ENCODE results near the gene HGS. TPM values are rescaled to one million over a fixed set of nuclear protein-coding genes. Genes with fewer than 3 reads are reported as not detected.

HGS gene
- total RNA-seq, 1 donor from 2014 or later: 211 TPM

GRCh38 chr17:81719410-81720266, 35.8 kb downstream of the HGS start:
- Histone ChIP-seq H3K9me3 (no peaks in the 10 kb centered on the region), H3K27ac (no peak overlapping the region), H3K4me1 (peaks cover 0 to 8% of the 10 kb centered on the region in 2 donors), H3K4me3 (no peak overlapping the region), H3K36me3 (peaks cover 0 to 4% of the 10 kb centered on the region in 2 donors), H3K27me3 (no peaks in the 10 kb centered on the region)
- no peak for DNase-seq (ENCODE audit: low spot score in 2 of 2)
- TF ChIP-seq CTCF (IDR thresholded peaks at IDR 0.05): no peak
- intact Hi-C loops (cut with DNase I): no loop called here

- no peaks in the 10 kb centered on the region for H3K9me3 ChIP-seq
- no peak for TF ChIP-seq CTCF (IDR thresholded peaks at IDR 0.05)
- H3K27me3 ChIP-seq: no peaks in the 10 kb centered on the region
- H3K4me1 ChIP-seq: peaks cover 0 to 8% of the 10 kb centered on the region in 2 donors
- no peak for DNase-seq (ENCODE audit: low spot score in 2 of 2)
- H3K27ac ChIP-seq: no peak overlapping the region
- peaks cover 0 to 4% of the 10 kb centered on the region in 2 donors for H3K36me3 ChIP-seq
- intact Hi-C loops (cut with DNase I): no loop called here
- H3K4me3 ChIP-seq: no peak overlapping the region
These were observed 36.7 kb downstream of the HGS start for GRCh38 chr17:81720267-81721071.

GRCh38 chr17:81722184-81723120, 38.6 kb downstream of the HGS start:
- no peak for TF ChIP-seq CTCF (IDR thresholded peaks at IDR 0.05)

GRCh38 chr17:81723651-81724209, 39.9 kb downstream of the HGS start:
- H3K27me3 ChIP-seq: no peaks in the 10 kb centered on the region
- no peak for DNase-seq (ENCODE audit: low spot score in 2 of 2)
- no peaks in the 10 kb centered on the region for H3K9me3 ChIP-seq
- H3K36me3 ChIP-seq: no peaks in the 10 kb centered on the region
- H3K27ac ChIP-seq: no peak overlapping the region
- intact Hi-C loops (cut with DNase I): no loop called here
- TF ChIP-seq CTCF (IDR thresholded peaks at IDR 0.05): no peak
- peaks cover 0 to 8% of the 10 kb centered on the region in 2 donors for H3K4me1 ChIP-seq
- no peak overlapping the region for H3K4me3 ChIP-seq

More at GRCh38 chr17:81722184-81723120, 38.6 kb downstream of the HGS start:
- H3K9me3 ChIP-seq: no peaks in the 10 kb centered on the region
- intact Hi-C loops (cut with DNase I): no loop called here
- DNase-seq (ENCODE audit: low spot score in 2 of 2): no peak
- no peak overlapping the region for H3K27ac ChIP-seq
- peaks cover 0 to 4% of the 10 kb centered on the region in 2 donors for H3K36me3 ChIP-seq
- H3K4me3 ChIP-seq: no peak overlapping the region
- peaks cover 0 to 8% of the 10 kb centered on the region in 2 donors for H3K4me1 ChIP-seq
- no peaks in the 10 kb centered on the region for H3K27me3 ChIP-seq

GRCh38 chr17:81725439-81725838, 41.6 kb downstream of the HGS start:
- TF ChIP-seq CTCF (IDR thresholded peaks at IDR 0.05): no peak
- no peaks in the 10 kb centered on the region for H3K9me3 ChIP-seq
- no peak for DNase-seq (ENCODE audit: low spot score in 2 of 2)
- H3K27me3 ChIP-seq: no peaks in the 10 kb centered on the region
- intact Hi-C loops (cut with DNase I): no loop called here
- no peak overlapping the region for H3K27ac ChIP-seq
- H3K4me1 ChIP-seq: peaks cover 0 to 8% of the 10 kb centered on the region in 2 donors
- H3K4me3 ChIP-seq: no peak overlapping the region
- no peaks in the 10 kb centered on the region for H3K36me3 ChIP-seq
